Midbrain (tissue), 1 donor: ENCODE results near the gene A3GALT2.
"Not testable (repeated sequence)": the region's sequence is repeated elsewhere in the genome, so short reads cannot be mapped to it uniquely, and the experiment has no call there.

Source experiments
- DNase-seq: peaks from one replicate; lab custom pipeline; 2025; lab: John Stamatoyannopoulos, UW

The A3GALT2 gene

GRCh38 chr1:33312413-33312749 lies 8.5 kb downstream of the A3GALT2 start:
- DNase-seq = no peak

GRCh38 chr1:33311706-33312412 lies 9.0 kb downstream of the A3GALT2 start:
- no peak for DNase-seq

- no peak for DNase-seq
Observed at GRCh38 chr1:33310702-33311101, 10.2 kb downstream of the A3GALT2 start.

GRCh38 chr1:33309351-33309750 lies 11.5 kb downstream of the A3GALT2 start:
- DNase-seq = not testable (repeated sequence)

- DNase-seq = no peak
Observed at GRCh38 chr1:33307494-33307864, 13.4 kb downstream of the A3GALT2 start.

GRCh38 chr1:33306653-33307493 lies 14.0 kb downstream of the A3GALT2 start:
- DNase-seq = no peak

- DNase-seq = no peak
Observed at GRCh38 chr1:33305816-33306652, 14.9 kb downstream of the A3GALT2 start.

- DNase-seq = no peak
Observed at GRCh38 chr1:33305016-33305415, 15.9 kb downstream of the A3GALT2 start.

GRCh38 chr1:33302325-33302724 lies 18.6 kb downstream of the A3GALT2 start:
- no peak for DNase-seq

GRCh38 chr1:33301273-33301984 lies 19.5 kb downstream of the A3GALT2 start:
- DNase-seq = no peak

GRCh38 chr1:33300673-33301072 lies 20.2 kb downstream of the A3GALT2 start:
- DNase-seq = peak; percentile 21

GRCh38 chr1:33299461-33300155 lies 21.3 kb downstream of the A3GALT2 start:
- DNase-seq = no peak

- DNase-seq = peak; percentile 6
Observed at GRCh38 chr1:33298623-33299277, 22.1 kb downstream of the A3GALT2 start.

- DNase-seq = no peak
Observed at GRCh38 chr1:33297911-33298622, 22.8 kb downstream of the A3GALT2 start.

GRCh38 chr1:33296824-33297223 lies 24.1 kb downstream of the A3GALT2 start:
- DNase-seq = no peak

- DNase-seq = no peak
Observed at GRCh38 chr1:33296082-33296458, 24.8 kb downstream of the A3GALT2 start.

GRCh38 chr1:33295450-33296081 lies 25.3 kb downstream of the A3GALT2 start:
- DNase-seq = peak; percentile 90

- DNase-seq = no peak
Observed at GRCh38 chr1:33295023-33295422, 25.9 kb downstream of the A3GALT2 start.
